Mesenchymal stem cell (in vitro differentiated cells and primary cell): ENCODE data around the gene DPP3.

Experiments
- DNase-seq: peaks from one replicate; pipeline ENCODE4 v3.0.0-alpha.2; 2013
- H2AFZ ChIP-seq: one replicate; pipeline ENCODE4 v1.6.1; 2013; ENCODE audit warnings: low read depth, mild to moderate bottlenecking, control low read depth, inconsistent platforms, low read length, moderate library complexity
- H2AK5ac ChIP-seq: 2 replicates; pipeline ENCODE4 v1.6.1; 2013; ENCODE audit warnings: low read length, moderate library complexity, mild to moderate bottlenecking, inconsistent platforms; ENCODE audit not compliant: severe bottlenecking
- H2BK120ac ChIP-seq: one replicate; pipeline ENCODE4 v1.6.1; 2013; ENCODE audit warnings: low read depth, mild to moderate bottlenecking, inconsistent platforms, low read length, moderate library complexity
- H2BK12ac ChIP-seq, 2 experiments: one replicate each; pipeline ENCODE4 v1.6.1; 2013; ENCODE audit warnings: inconsistent platforms in 2 of 2, low read length in 2 of 2, mild to moderate bottlenecking in 2 of 2, moderate library complexity in 2 of 2, control low read depth in 1 of 2
- H2BK15ac ChIP-seq: one replicate; pipeline ENCODE4 v1.6.1; 2013; ENCODE audit warnings: mild to moderate bottlenecking, low read depth, inconsistent platforms; ENCODE audit not compliant: poor library complexity, severe bottlenecking
- H2BK5ac ChIP-seq: 2 replicates; pipeline ENCODE4 v1.6.1; 2013; ENCODE audit warnings: low read depth, mild to moderate bottlenecking, low read length, control low read depth, inconsistent platforms; ENCODE audit not compliant: poor library complexity, severe bottlenecking
- H3K14ac ChIP-seq, 2 experiments: one replicate each; pipeline ENCODE4 v1.6.1; 2013; ENCODE audit warnings: inconsistent platforms in 2 of 2, low read length in 2 of 2, control low read depth in 1 of 2, mild to moderate bottlenecking in 1 of 2, moderate library complexity in 1 of 2
- H3K18ac ChIP-seq, 2 experiments: one replicate each; pipeline ENCODE4 v1.6.1; 2013; ENCODE audit warnings: inconsistent platforms in 2 of 2, low read length in 2 of 2, control low read depth in 1 of 2, low read depth in 1 of 2, mild to moderate bottlenecking in 1 of 2
- H3K23ac ChIP-seq, 2 experiments: one replicate each; pipeline ENCODE4 v1.6.1; 2013; ENCODE audit warnings: inconsistent platforms in 2 of 2, low read length in 2 of 2, mild to moderate bottlenecking in 2 of 2, moderate library complexity in 2 of 2, control low read depth in 1 of 2
- H3K27ac ChIP-seq: 2 replicates; pipeline ENCODE4 v1.5.1; 2013; ENCODE audit warnings: mild to moderate bottlenecking, moderate library complexity, low read length, control low read depth, inconsistent platforms; ENCODE audit not compliant: poor library complexity, severe bottlenecking
- H3K27me3 ChIP-seq, 2 experiments: 2 replicates each; pipeline versions ENCODE4 v1.6.1 to v1.7.0; 2013; ENCODE audit warnings: low read length in 2 of 2, mild to moderate bottlenecking in 2 of 2, moderate library complexity in 2 of 2, control low read depth in 1 of 2, inconsistent platforms in 1 of 2; ENCODE audit not compliant: control insufficient read depth in 1 of 2, insufficient read depth in 1 of 2
- H3K36me3 ChIP-seq, 2 experiments: 2 replicates each; pipeline versions ENCODE4 v1.6.1 to v1.7.0; 2013; ENCODE audit warnings: low read length in 2 of 2, control low read depth in 1 of 2, inconsistent platforms in 1 of 2, low read depth in 1 of 2, mild to moderate bottlenecking in 1 of 2; ENCODE audit not compliant: insufficient read depth in 2 of 2, control insufficient read depth in 1 of 2
- H3K4ac ChIP-seq, 2 experiments: one replicate each; pipeline ENCODE4 v1.6.1; 2013; ENCODE audit warnings: inconsistent platforms in 2 of 2, low read length in 2 of 2, mild to moderate bottlenecking in 2 of 2, moderate library complexity in 2 of 2, control low read depth in 1 of 2, low read depth in 1 of 2
- H3K4me1 ChIP-seq: 2 replicates; pipeline ENCODE4 v1.6.1; 2013; ENCODE audit warnings: low read depth, low read length, control low read depth; ENCODE audit not compliant: control insufficient read depth, insufficient read depth
- H3K4me2 ChIP-seq: 2 replicates; pipeline ENCODE4 v1.6.1; 2013; ENCODE audit warnings: low read length, mild to moderate bottlenecking, inconsistent platforms; ENCODE audit not compliant: poor library complexity, severe bottlenecking
- H3K4me3 ChIP-seq, 2 experiments: 2 replicates each; pipeline versions ENCODE4 v1.5.1 to v1.7.0; 2013; ENCODE audit warnings: low read length in 2 of 2, mild to moderate bottlenecking in 2 of 2, control low read depth in 1 of 2, low read depth in 1 of 2; ENCODE audit not compliant: insufficient read depth in 1 of 2
- H3K79me1 ChIP-seq: replicated peaks from 2 replicates; pipeline ENCODE4 v1.6.1; 2013; ENCODE audit warnings: mild to moderate bottlenecking, control low read depth, low read length, inconsistent platforms; ENCODE audit not compliant: poor library complexity, severe bottlenecking
- H3K9ac ChIP-seq: 2 replicates; pipeline ENCODE4 v1.7.0; 2013; ENCODE audit warnings: mild to moderate bottlenecking, low read length, moderate library complexity
- H3K9me3 ChIP-seq: 2 replicates; pipeline ENCODE4 v1.7.0; 2013; ENCODE audit warnings: mild to moderate bottlenecking, low read length; ENCODE audit not compliant: control insufficient read depth
- H4K8ac ChIP-seq: one replicate; pipeline ENCODE4 v1.6.1; 2013; ENCODE audit warnings: inconsistent platforms, mild to moderate bottlenecking, low read length, moderate library complexity
- H4K91ac ChIP-seq: one replicate; pipeline ENCODE4 v1.6.1; 2013; ENCODE audit warnings: mild to moderate bottlenecking, low read length, inconsistent platforms
- WGBS: methylation state at CpG from one replicate; pipeline ENCODE4 v1.1.7; 2013; ENCODE audit warnings: mixed read lengths; 5-methylcytosine and 5-hydroxymethylcytosine counted together

The DPP3 gene

GRCh38 chr11:66484806-66485380 lies 4.7 kb downstream of the DPP3 start:
- DNase-seq, result no peak
- 98% methylated on average over 6 of the region's 7 CpGs for WGBS

GRCh38 chr11:66488957-66489356 lies 8.7 kb downstream of the DPP3 start:
- Histone ChIP-seq H2AK5ac (no peak overlapping the region), H2BK15ac (no peak overlapping the region), H3K18ac (no peak overlapping the region), H3K4me3 (no peak overlapping the region), H3K79me1 (peaks cover 4% of the 10 kb centered on the region), H3K14ac (no peak overlapping the region), H3K36me3 (peaks cover 64 to 77% of the 10 kb centered on the region in 2 experiments), H2BK5ac (no peak overlapping the region), H3K4me2 (no peak overlapping the region), H3K23ac (no peak overlapping the region), H2BK12ac (no peak overlapping the region), H4K8ac (no peak overlapping the region), H2AFZ (no peak overlapping the region), H3K27ac (no peak overlapping the region), H3K4me1 (peaks cover 13% of the 10 kb centered on the region), H2BK120ac (no peak overlapping the region), H4K91ac (no peak overlapping the region), H3K9ac (no peak overlapping the region), H3K27me3 (no peaks in the 10 kb centered on the region), H3K9me3 (no peaks in the 10 kb centered on the region), H3K4ac (no peak overlapping the region)
- DNase-seq, result no peak
- whole genome bisulfite sequencing, result 96% methylated on average over 10 of the region's 10 CpGs

More at GRCh38 chr11:66484806-66485380, 4.7 kb downstream of the DPP3 start:
- no peak overlapping the region for H4K8ac ChIP-seq
- no peak overlapping the region for H2BK15ac ChIP-seq
- no peaks in the 10 kb centered on the region for H3K27me3 ChIP-seq
- H4K91ac ChIP-seq, result no peak overlapping the region
- no peak overlapping the region for H2BK12ac ChIP-seq
- H3K4me2 ChIP-seq, result no peak overlapping the region
- no peak overlapping the region for H3K27ac ChIP-seq
- no peak overlapping the region for H2BK5ac ChIP-seq
- H3K9me3 ChIP-seq, result no peaks in the 10 kb centered on the region
- no peak overlapping the region for H3K23ac ChIP-seq
- H3K4ac ChIP-seq, result no peak overlapping the region
- H3K18ac ChIP-seq, result no peak overlapping the region
- no peak overlapping the region for H2BK120ac ChIP-seq
- H3K4me3 ChIP-seq, result no peak overlapping the region
- peaks cover 14% of the 10 kb centered on the region for H3K4me1 ChIP-seq
- H3K14ac ChIP-seq, result no peak overlapping the region
- no peak overlapping the region for H2AFZ ChIP-seq
- no peak overlapping the region for H2AK5ac ChIP-seq
- peaks cover 14% of the 10 kb centered on the region for H3K79me1 ChIP-seq
- H3K36me3 ChIP-seq, result peaks cover 51 to 59% of the 10 kb centered on the region in 2 experiments
- H3K9ac ChIP-seq, result no peak overlapping the region

GRCh38 chr11:66489636-66490035 lies 9.4 kb downstream of the DPP3 start:
- H2BK5ac ChIP-seq, result no peak overlapping the region
- H3K4me3 ChIP-seq, result no peak overlapping the region
- H2BK12ac ChIP-seq, result no peak overlapping the region
- no peak overlapping the region for H3K18ac ChIP-seq
- no peak overlapping the region for H2BK15ac ChIP-seq
- WGBS, result 88% methylated on average over 7 of the region's 7 CpGs
- no peak overlapping the region for H4K91ac ChIP-seq
- no peak for DNase-seq
- no peak overlapping the region for H3K14ac ChIP-seq
- H3K4ac ChIP-seq, result no peak overlapping the region
- peaks cover 13% of the 10 kb centered on the region for H3K4me1 ChIP-seq
- no peak overlapping the region for H2BK120ac ChIP-seq
- H3K9me3 ChIP-seq, result no peaks in the 10 kb centered on the region
- H2AK5ac ChIP-seq, result no peak overlapping the region
- H3K36me3 ChIP-seq, result peaks cover 65 to 83% of the 10 kb centered on the region in 2 experiments
- H3K23ac ChIP-seq, result no peak overlapping the region
- H2AFZ ChIP-seq, result no peak overlapping the region
- H3K27ac ChIP-seq, result no peak overlapping the region
- H4K8ac ChIP-seq, result no peak overlapping the region
- peaks cover 4% of the 10 kb centered on the region for H3K79me1 ChIP-seq
- no peak overlapping the region for H3K9ac ChIP-seq
- no peak overlapping the region for H3K4me2 ChIP-seq
- no peaks in the 10 kb centered on the region for H3K27me3 ChIP-seq

- Histone ChIP-seq H3K14ac (no peak overlapping the region), H3K27me3 (no peaks in the 10 kb centered on the region), H3K4ac (no peak overlapping the region), H3K27ac (no peak overlapping the region), H2AFZ (no peak overlapping the region), H2BK15ac (no peak overlapping the region), H3K4me1 (peaks cover 13% of the 10 kb centered on the region), H3K79me1 (peaks cover 5% of the 10 kb centered on the region), H2BK120ac (no peak overlapping the region), H4K91ac (no peak overlapping the region), H3K9ac (no peak overlapping the region), H3K4me2 (no peak overlapping the region), H3K4me3 (no peak overlapping the region), H2BK5ac (no peak overlapping the region), H3K9me3 (no peaks in the 10 kb centered on the region), H3K23ac (no peak overlapping the region), H3K18ac (no peak overlapping the region), H2AK5ac (no peak overlapping the region), H4K8ac (no peak overlapping the region), H3K36me3 (peaks cover 66 to 84% of the 10 kb centered on the region in 2 experiments), H2BK12ac (no peak overlapping the region)
- DNase-seq, result no peak
- 87% methylated on average over 17 of the region's 20 CpGs for WGBS
Measured at GRCh38 chr11:66491315-66491935, 11.2 kb downstream of the DPP3 start.
